ENCODE results near the gene DIP2B. TPM values are rescaled to one million over a fixed set of nuclear protein-coding genes. Genes with fewer than 3 reads are reported as not detected.

The DIP2B gene
- total RNA-seq, 6 experiments from 2014 or later: 11.1 to 24.0 (median 14.8) TPM

- Histone ChIP-seq H3K4me1 (peaks cover 0 to 30% (median 8%) of the 10 kb centered on the region in 4 donors), H3K27ac (no peak overlapping the region), H3K9me3 (no peaks in the 10 kb centered on the region), H3K4me3 (no peak overlapping the region), H3K36me3 (peaks cover 0 to 7% (median 2%) of the 10 kb centered on the region in 4 donors), H3K27me3 (no peaks in the 10 kb centered on the region)
- DNase-seq: no peak
- intact Hi-C loops (cut with DNase I): loop anchor here in 1 of 2 donors (10.0 kb wide), 1 partner anchor 129 kb away; the partner anchor contains the start of gene DIP2B
- TF ChIP-seq POLR2A (IDR thresholded peaks at IDR 0.05) (no peak), CTCF (IDR thresholded peaks at IDR 0.05) (no peak)
- WGBS (ENCODE audit: insufficient coverage, low coverage, low lambda C conversion rate, missing lambda C conversion rate): 77% methylated on average over 6 of the region's 6 CpGs
- no peak for ATAC-seq
Observed at GRCh38 chr12:50633955-50634354, 129.2 kb downstream of the DIP2B start.

- Histone ChIP-seq H3K36me3 (peaks cover 0 to 7% (median 2%) of the 10 kb centered on the region in 4 donors), H3K9me3 (no peaks in the 10 kb centered on the region), H3K4me3 (no peak overlapping the region), H3K27me3 (no peaks in the 10 kb centered on the region), H3K4me1 (peaks cover 0 to 30% (median 8%) of the 10 kb centered on the region in 4 donors), H3K27ac (no peak overlapping the region)
- TF ChIP-seq POLR2A (IDR thresholded peaks at IDR 0.05) (no peak), CTCF (IDR thresholded peaks at IDR 0.05) (no peak)
- ATAC-seq: peak in 1 of 4 donors; percentile 38
- intact Hi-C loops (cut with DNase I): loop anchor here in 1 of 2 donors (10.0 kb wide), 1 partner anchor 130 kb away; the partner anchor contains the start of gene DIP2B
- no peak for DNase-seq
- 25% methylated on average over 1 of the region's 2 CpGs for WGBS (ENCODE audit: insufficient coverage, low coverage, low lambda C conversion rate, missing lambda C conversion rate)
Observed at GRCh38 chr12:50634379-50634778, 129.6 kb downstream of the DIP2B start.

- peaks cover 0 to 30% (median 8%) of the 10 kb centered on the region in 4 donors for H3K4me1 ChIP-seq
- ATAC-seq: peak in 1 of 4 donors; percentile 16
- H3K4me3 ChIP-seq: no peak overlapping the region
- H3K27ac ChIP-seq: no peak overlapping the region
- no peak for DNase-seq
- TF ChIP-seq CTCF (IDR thresholded peaks at IDR 0.05): no peak
- TF ChIP-seq POLR2A (IDR thresholded peaks at IDR 0.05): no peak
- WGBS (ENCODE audit: insufficient coverage, low coverage, low lambda C conversion rate, missing lambda C conversion rate): 29% methylated on average over 5 of the region's 5 CpGs
- no peaks in the 10 kb centered on the region for H3K9me3 ChIP-seq
- intact Hi-C loops (cut with DNase I): loop anchor here in 1 of 2 donors (10.0 kb wide), 1 partner anchor 131 kb away; the partner anchor contains the start of gene DIP2B
- H3K36me3 ChIP-seq: peaks cover 0 to 7% (median 0%) of the 10 kb centered on the region in 4 donors
- H3K27me3 ChIP-seq: no peaks in the 10 kb centered on the region
Observed at GRCh38 chr12:50635364-50635763, 130.6 kb downstream of the DIP2B start.

- Histone ChIP-seq H3K27me3 (no peaks in the 10 kb centered on the region), H3K4me3 (no peak overlapping the region), H3K27ac (no peak overlapping the region), H3K9me3 (no peaks in the 10 kb centered on the region), H3K36me3 (peaks cover 0 to 3% (median 0%) of the 10 kb centered on the region in 4 donors), H3K4me1 (peaks cover 0 to 30% (median 8%) of the 10 kb centered on the region in 4 donors)
- DNase-seq (no peak), ATAC-seq (no peak)
- 87% methylated on average over 4 of the region's 4 CpGs for WGBS (ENCODE audit: insufficient coverage, low coverage, low lambda C conversion rate, missing lambda C conversion rate)
- TF ChIP-seq POLR2A (IDR thresholded peaks at IDR 0.05): no peak
- intact Hi-C loops (cut with DNase I): loop anchor here in 1 of 2 donors (10.0 kb wide), 1 partner anchor 131 kb away; the partner anchor contains the start of gene DIP2B
Observed at GRCh38 chr12:50635857-50636256, 131.1 kb downstream of the DIP2B start.

GRCh38 chr12:50636505-50636904 lies 131.7 kb downstream of the DIP2B start:
- H3K27ac ChIP-seq: no peak overlapping the region
- no peaks in the 10 kb centered on the region for H3K9me3 ChIP-seq
- 75% methylated on average over 2 of the region's 3 CpGs for WGBS (ENCODE audit: insufficient coverage, low coverage, low lambda C conversion rate, missing lambda C conversion rate)

More at GRCh38 chr12:50636505-50636904, 131.7 kb downstream of the DIP2B start:
- intact Hi-C loops (cut with DNase I): loop anchor here in 1 of 2 donors (10.0 kb wide), 1 partner anchor 132 kb away; the partner anchor contains the start of gene DIP2B
- Histone ChIP-seq H3K4me1 (peaks cover 0 to 30% (median 8%) of the 10 kb centered on the region in 4 donors), H3K4me3 (no peak overlapping the region), H3K36me3 (peaks cover 0 to under 1% (median 0%) of the 10 kb centered on the region in 4 donors), H3K27me3 (no peaks in the 10 kb centered on the region)
- TF ChIP-seq POLR2A (IDR thresholded peaks at IDR 0.05) (no peak), CTCF (IDR thresholded peaks at IDR 0.05) (no peak)
- no peak for DNase-seq
- ATAC-seq: peak; percentile 16 to 52 (median 46)
